RWPE2 (cell line): Measurements from ENCODE around the gene STEAP4.

Experiments used
- ATAC-seq: fragments of 200-7000 bp; cut with Tn5 transposase; 3 replicates; pipeline ENCODE4 v1.9.1; 2021; ENCODE audit warnings: low read depth
- DNase-seq: peaks from one replicate; pipeline ENCODE4 v3.0.0-alpha.2; 2020; ENCODE audit warnings: low spot score
- H3K27ac ChIP-seq: fragments of 450-650 bp; 2 replicates; pipeline ENCODE4 v1.5.1; 2017; ENCODE audit warnings: mild to moderate bottlenecking; ENCODE audit not compliant: poor library complexity, severe bottlenecking
- H3K27me3 ChIP-seq: fragments of 250-450 bp; sonication (Bioruptor Pico); 2 replicates; pipeline ENCODE4 v1.5.1; 2021; ENCODE audit warnings: mild to moderate bottlenecking, moderate library complexity; ENCODE audit not compliant: insufficient read depth, poor library complexity, severe bottlenecking
- H3K36me3 ChIP-seq: fragments of 250-450 bp; sonication (Bioruptor Pico); 2 replicates; pipeline ENCODE4 v1.5.1; 2020; ENCODE audit warnings: low read depth, mild to moderate bottlenecking, moderate library complexity
- H3K4me1 ChIP-seq: fragments of 250-450 bp; sonication (Bioruptor Pico); 2 replicates; pipeline ENCODE4 v1.5.1; 2021; ENCODE audit warnings: mild to moderate bottlenecking, moderate library complexity; ENCODE audit not compliant: insufficient read depth, poor library complexity, severe bottlenecking
- H3K4me3 ChIP-seq: fragments of 250-450 bp; sonication (Bioruptor Pico); 2 replicates; pipeline ENCODE4 v1.5.1; 2021; ENCODE audit warnings: mild to moderate bottlenecking, moderate library complexity; ENCODE audit not compliant: severe bottlenecking
- H3K9me3 ChIP-seq: fragments of 250-450 bp; sonication (Bioruptor Pico); 2 replicates; pipeline ENCODE4 v1.5.1; 2021; ENCODE audit warnings: mild to moderate bottlenecking, moderate library complexity; ENCODE audit not compliant: severe bottlenecking
- TF ChIP-seq, protein P1 (sequence below): fragments of 450-650 bp; IDR thresholded peaks from one replicate; pipeline ENCODE4 v1.5.1; 2017; ENCODE audit warnings: mild to moderate bottlenecking, moderate library complexity; ENCODE audit not compliant: poor library complexity, severe bottlenecking

STEAP4 gene

DNA sequence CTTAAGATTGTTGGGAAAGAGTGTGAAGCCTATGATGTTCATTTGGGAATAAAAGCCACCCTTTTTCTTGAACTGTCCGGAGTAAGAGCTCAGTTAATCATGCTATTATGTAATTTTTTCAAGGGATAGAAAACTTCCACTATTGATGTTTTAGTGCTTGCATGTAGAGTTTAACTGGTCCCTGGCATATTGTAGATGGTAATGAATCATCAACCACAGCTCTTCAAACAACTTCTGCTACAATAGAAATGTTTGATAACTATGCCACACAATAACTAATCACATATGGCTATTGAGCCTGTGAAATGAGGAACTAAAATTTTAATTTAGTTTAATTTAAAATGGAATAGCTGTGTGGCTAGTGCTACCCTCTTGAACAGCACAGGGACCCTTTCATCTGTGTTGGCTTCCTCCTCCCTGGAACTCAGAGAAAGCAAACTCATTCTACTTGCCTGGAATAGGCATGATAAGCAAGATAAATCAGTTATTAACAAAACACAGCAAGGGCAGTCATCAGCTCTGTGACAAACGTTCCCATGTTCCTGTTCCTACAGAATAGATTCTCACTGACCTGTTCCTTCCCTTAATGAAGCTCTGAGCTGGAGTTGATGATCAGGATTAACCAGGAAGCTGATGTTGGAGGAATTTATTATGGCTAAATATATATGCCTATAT is 82.0 kb downstream of the STEAP4 start:
- no peak for DNase-seq
- Histone ChIP-seq H3K27ac (peak overlapping the region; percentile 6), H3K36me3 (no peaks in the 10 kb centered on the region), H3K4me1 (peaks cover 27% of the 10 kb centered on the region), H3K27me3 (no peaks in the 10 kb centered on the region), H3K4me3 (no peak overlapping the region), H3K9me3 (no peaks in the 10 kb centered on the region)
- TF ChIP-seq, protein P1, sequence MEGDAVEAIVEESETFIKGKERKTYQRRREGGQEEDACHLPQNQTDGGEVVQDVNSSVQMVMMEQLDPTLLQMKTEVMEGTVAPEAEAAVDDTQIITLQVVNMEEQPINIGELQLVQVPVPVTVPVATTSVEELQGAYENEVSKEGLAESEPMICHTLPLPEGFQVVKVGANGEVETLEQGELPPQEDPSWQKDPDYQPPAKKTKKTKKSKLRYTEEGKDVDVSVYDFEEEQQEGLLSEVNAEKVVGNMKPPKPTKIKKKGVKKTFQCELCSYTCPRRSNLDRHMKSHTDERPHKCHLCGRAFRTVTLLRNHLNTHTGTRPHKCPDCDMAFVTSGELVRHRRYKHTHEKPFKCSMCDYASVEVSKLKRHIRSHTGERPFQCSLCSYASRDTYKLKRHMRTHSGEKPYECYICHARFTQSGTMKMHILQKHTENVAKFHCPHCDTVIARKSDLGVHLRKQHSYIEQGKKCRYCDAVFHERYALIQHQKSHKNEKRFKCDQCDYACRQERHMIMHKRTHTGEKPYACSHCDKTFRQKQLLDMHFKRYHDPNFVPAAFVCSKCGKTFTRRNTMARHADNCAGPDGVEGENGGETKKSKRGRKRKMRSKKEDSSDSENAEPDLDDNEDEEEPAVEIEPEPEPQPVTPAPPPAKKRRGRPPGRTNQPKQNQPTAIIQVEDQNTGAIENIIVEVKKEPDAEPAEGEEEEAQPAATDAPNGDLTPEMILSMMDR: no peak
- peak; percentile 50 for ATAC-seq

DNA sequence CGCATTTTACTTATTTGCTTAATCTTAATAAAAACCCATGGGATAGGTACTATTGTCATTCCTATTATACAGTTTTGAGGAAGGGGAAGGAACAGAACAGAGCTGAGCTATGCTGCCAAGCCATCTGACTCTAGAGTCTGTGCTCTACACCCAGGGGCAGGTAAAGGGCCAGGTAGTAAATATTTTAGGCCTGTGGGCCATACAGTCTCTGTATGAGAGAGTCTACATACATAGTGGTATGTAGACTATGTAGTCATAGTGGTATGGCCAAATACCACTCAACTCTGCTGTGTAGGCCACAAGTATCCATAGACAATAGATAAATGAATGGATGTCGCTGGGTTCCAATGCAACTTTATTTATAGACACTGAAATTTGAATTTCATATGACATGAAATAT is 83.4 kb downstream of the STEAP4 start:
- ATAC-seq: no peak
- TF ChIP-seq, protein P1: no peak
- Histone ChIP-seq H3K27ac (no peak overlapping the region), H3K36me3 (peaks cover 3% of the 10 kb centered on the region; the same call in 1 of the 2 replicates), H3K27me3 (no peaks in the 10 kb centered on the region), H3K9me3 (no peaks in the 10 kb centered on the region), H3K4me1 (peaks cover 32% of the 10 kb centered on the region), H3K4me3 (no peak overlapping the region)
- DNase-seq: no peak
